ENCODE data around the gene NR5A1.

Gene NR5A1

DNA sequence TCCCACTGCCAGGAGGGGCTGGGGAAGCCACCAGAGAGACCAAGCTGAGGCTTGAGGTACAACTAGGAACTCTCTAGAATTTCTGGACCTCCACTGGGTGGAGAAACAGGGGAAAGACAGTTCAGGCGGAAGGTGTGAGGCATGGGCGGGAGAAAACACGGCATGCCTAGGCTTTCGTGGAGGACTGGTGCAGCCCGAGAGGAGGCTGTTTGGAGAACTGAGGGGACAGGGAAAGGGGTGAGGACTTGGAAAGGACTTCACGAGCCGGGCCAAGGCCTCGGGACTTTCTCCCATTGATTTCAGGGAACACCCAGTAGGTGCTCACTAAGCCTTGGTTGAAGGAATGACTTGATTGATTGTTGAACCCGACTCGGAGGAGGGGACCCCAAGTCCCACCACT is 66.4 kb downstream of the NR5A1 start:
- no peak for DNase-seq (ENCODE audit: low spot score)

DNA sequence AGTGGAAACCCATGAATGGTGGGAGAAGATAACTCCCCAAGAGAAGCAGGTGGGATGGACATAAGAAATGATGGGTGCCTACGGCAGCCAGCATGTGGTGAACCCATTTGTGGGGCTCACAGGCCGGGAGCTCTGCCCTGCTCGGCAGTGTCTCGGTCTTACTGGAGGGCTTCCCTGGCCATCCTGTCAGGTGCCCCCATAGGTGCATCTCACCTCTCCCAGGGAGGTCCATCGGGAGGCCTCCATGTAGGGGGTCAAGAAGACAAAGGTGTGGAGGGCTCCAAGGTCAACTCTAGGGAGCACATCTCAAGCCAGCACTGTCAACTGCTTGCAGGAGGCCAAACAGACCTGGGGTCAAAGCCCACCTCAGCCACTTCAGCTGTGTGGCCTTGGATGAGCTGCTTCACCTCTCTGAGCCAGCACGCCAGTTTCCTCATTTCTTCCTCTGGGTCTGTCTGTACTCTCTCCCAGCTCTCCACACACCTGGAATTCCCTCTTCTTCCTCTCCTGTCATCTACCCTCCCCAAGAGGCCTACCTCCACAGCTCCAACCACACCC is 67.4 kb downstream of the NR5A1 start:
- DNase-seq (ENCODE audit: low spot score) = no peak

DNA sequence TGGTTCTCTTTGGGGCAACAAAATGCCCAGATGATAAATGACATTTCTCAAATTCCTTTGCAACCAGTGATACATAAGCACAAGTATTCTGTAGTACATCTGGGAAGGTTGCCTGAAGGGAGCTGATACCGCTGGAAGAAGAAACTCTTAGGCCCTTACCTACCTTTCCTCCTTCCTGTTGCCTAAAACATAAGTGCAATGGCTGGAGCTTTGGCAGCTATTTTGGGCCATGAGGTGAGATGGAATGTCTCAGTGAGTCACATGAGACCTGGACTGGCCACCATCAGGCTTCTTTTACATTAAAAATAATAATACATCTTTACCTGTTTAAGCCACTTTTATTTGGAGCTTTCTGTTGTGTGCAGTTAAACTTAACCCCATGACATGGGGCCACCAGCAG is 68.1 kb downstream of the NR5A1 start:
- DNase-seq (ENCODE audit: low spot score) = no peak

DNA sequence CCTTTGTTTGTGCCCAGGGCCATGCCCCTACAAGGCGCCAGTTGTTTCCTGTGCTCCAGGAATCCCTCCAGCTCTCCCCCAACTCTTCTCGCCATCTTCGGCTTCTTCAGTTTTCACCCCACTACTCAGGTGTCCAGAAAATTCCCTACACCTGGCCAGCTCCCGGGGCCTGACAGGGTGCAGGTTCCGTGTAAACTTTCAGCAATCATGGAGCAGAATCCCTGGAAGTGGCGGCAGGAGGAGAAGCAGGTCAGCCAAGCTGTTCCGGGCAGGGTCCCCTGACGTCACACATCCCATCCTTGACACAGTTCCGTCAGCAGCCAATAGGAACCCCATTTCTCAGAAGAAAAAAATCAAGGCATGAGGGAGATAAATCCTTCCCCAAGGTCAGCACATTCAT is 69.1 kb downstream of the NR5A1 start:
- no peak for DNase-seq (ENCODE audit: low spot score)

DNA sequence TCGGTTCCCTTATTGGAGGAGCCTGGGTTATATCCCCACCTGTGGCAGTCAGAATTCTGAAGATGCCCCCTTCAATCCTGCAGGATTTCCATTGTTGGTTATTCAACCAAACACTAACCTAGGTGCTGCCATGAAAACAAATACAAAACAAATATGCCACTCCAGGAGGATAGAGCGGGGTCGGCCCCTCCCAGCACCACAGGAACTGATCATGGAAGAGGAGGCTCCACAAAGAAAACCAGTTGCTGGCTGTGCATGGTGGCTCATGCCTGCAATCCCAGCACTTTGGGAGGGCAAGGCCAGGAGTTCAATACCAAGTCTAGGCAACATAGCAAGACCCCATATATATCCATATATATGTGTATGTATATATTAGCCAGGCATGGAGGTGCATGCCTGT is 70.1 kb downstream of the NR5A1 start:
- no peak for DNase-seq (ENCODE audit: low spot score)

DNA sequence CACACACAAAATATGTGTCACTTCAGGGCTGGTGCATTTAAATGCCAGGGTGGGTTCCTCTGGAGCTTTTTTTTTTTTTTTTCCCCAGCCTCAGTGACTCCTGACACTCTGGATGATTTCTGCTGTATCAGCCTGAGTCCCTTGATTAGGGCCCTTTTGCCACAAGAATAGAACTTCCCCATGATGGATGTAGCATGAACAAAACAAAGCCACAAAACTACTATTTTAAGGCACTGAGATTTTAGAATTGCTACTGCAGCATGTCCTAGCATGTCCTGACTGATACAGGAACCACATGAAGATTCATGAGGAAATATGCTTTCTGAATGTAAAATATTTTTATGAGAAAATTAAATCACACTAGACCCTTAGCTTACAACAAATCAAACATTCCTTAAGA is 70.9 kb downstream of the NR5A1 start:
- DNase-seq (ENCODE audit: low spot score) = no peak
